SU-DHL-6 (cell line): ENCODE measurements around the gene LRRC25.
"Not testable (repeated sequence)": the region's sequence is repeated elsewhere in the genome, so short reads cannot be mapped to it uniquely, and the experiment has no call there.

Source experiments
- H2AFZ ChIP-seq: fragments of 200-600 bp; sonication (generic); 2 replicates; pipeline ENCODE4 v1.6.1; 2014; ENCODE audit warnings: low read depth, mild to moderate bottlenecking, moderate library complexity, mixed read lengths, antibody characterized with exemption, low read length; ENCODE audit not compliant: severe bottlenecking
- H3F3A ChIP-seq: fragments of 200-600 bp; shearing (Covaris generic); 2 replicates; pipeline ENCODE4 v1.6.0; 2016; ENCODE audit warnings: antibody characterized with exemption, mild to moderate bottlenecking; ENCODE audit not compliant: insufficient read depth
- H3K27ac ChIP-seq: fragments of 200-600 bp; sonication (generic); 2 replicates; pipeline ENCODE4 v1.5.1; 2016; ENCODE audit warnings: low read depth, mild to moderate bottlenecking, low read length, moderate library complexity, mixed read lengths
- H3K27me3 ChIP-seq: fragments of 200-600 bp; sonication (generic), shearing (Covaris generic); 2 replicates; pipeline ENCODE4 v1.6.0; 2014; ENCODE audit warnings: mild to moderate bottlenecking, low read length
- H3K36me3 ChIP-seq: fragments of 200-600 bp; sonication (generic); 2 replicates; pipeline ENCODE4 v1.6.1; 2014; ENCODE audit warnings: mild to moderate bottlenecking, low read length, mixed read lengths
- H3K4me2 ChIP-seq: fragments of 300-600, 200-600 bp; shearing (Covaris generic), sonication (generic); 2 replicates; pipeline ENCODE4 v1.6.0; 2014; ENCODE audit warnings: low read length, low read depth, mild to moderate bottlenecking; ENCODE audit not compliant: poor library complexity, severe bottlenecking
- H3K4me3 ChIP-seq: fragments of 200-600 bp; sonication (generic); 2 replicates; pipeline ENCODE4 v1.5.1; 2014; ENCODE audit warnings: antibody characterized with exemption, low read length, mild to moderate bottlenecking, mixed read lengths; ENCODE audit not compliant: insufficient read depth, poor library complexity, severe bottlenecking
- H3K79me2 ChIP-seq: fragments of 200-600 bp; sonication (generic); 2 replicates; pipeline ENCODE4 v1.6.1; 2014; ENCODE audit warnings: mild to moderate bottlenecking, low read length, moderate library complexity; ENCODE audit not compliant: insufficient read depth
- H3K9ac ChIP-seq: fragments of 200-600 bp; sonication (generic); 2 replicates; pipeline ENCODE4 v1.7.0; 2014; ENCODE audit warnings: mild to moderate bottlenecking, low read length
- H3K9me2 ChIP-seq: fragments of 200-600 bp; sonication (generic); replicated peaks from 2 replicates; pipeline ENCODE4 v1.6.1; 2014; ENCODE audit warnings: low read length; ENCODE audit not compliant: insufficient read depth
- H3K9me3 ChIP-seq: fragments of 200-600 bp; sonication (generic); 2 replicates; pipeline ENCODE4 v1.6.1; 2014; ENCODE audit warnings: low read length, mixed read lengths; ENCODE audit not compliant: insufficient read depth
- H4K20me1 ChIP-seq: fragments of 200-600 bp; sonication (generic); 2 replicates; pipeline ENCODE4 v1.6.1; 2014; ENCODE audit warnings: low read depth, mild to moderate bottlenecking, antibody characterized with exemption, low read length, moderate library complexity, mixed read lengths
- CTCF ChIP-seq: fragments of 200-600 bp; sonication (generic); IDR thresholded peaks from one replicate; pipeline ENCODE4 v1.5.1; 2017; ENCODE audit warnings: antibody characterized with exemption, mild to moderate bottlenecking, low read length, moderate library complexity; ENCODE audit not compliant: insufficient read depth, poor library complexity, severe bottlenecking
- EZH2phosphoT487 ChIP-seq: fragments of 200-600 bp; sonication (generic), shearing (Covaris generic); conservative IDR thresholded peaks from 2 replicates; pipeline ENCODE4 v1.6.1; 2018; ENCODE audit warnings: mild to moderate bottlenecking, antibody characterized with exemption, low read length, moderate library complexity, mixed read lengths

Gene LRRC25

GRCh38 chr19:18385675-18386542 lies 11.5 kb downstream of the LRRC25 start, which contains the start of gene GDF15:
TSS of gene GDF15 (plus strand) at chr19:18386158. CDS start at chr19:18386190, 32 bp downstream.
- Histone ChIP-seq H3K79me2 (no peaks in the 10 kb centered on the region), H3F3A (no peaks in the 10 kb centered on the region), H3K27ac (no peak within 1 kb of the TSS), H3K9me2 (no peaks in the 10 kb centered on the region), H3K27me3 (no peaks in the 10 kb centered on the region), H3K4me3 (no peak within 1 kb of the TSS), H2AFZ (no peak within 1 kb of the TSS), H3K36me3 (no peaks in the 10 kb centered on the region), H3K4me2 (no peak within 1 kb of the TSS), H4K20me1 (no peaks in the 10 kb centered on the region), H3K9ac (no peak within 1 kb of the TSS), H3K9me3 (no peaks in the 10 kb centered on the region)
- TF ChIP-seq CTCF: peak; percentile 35
- no peak for TF ChIP-seq EZH2phosphoT487

- TF ChIP-seq CTCF (no peak), EZH2phosphoT487 (no peak)
- H2AFZ ChIP-seq: no peak overlapping the region
Observed at GRCh38 chr19:18385359-18385674, 12.1 kb downstream of the LRRC25 start.

GRCh38 chr19:18384775-18385174 lies 12.6 kb downstream of the LRRC25 start:
- H3K27ac ChIP-seq: no peak overlapping the region
- no peaks in the 10 kb centered on the region for H3K9me2 ChIP-seq
- no peak overlapping the region for H3K4me2 ChIP-seq

More at GRCh38 chr19:18385359-18385674, 12.1 kb downstream of the LRRC25 start:
- Histone ChIP-seq H4K20me1 (no peaks in the 10 kb centered on the region), H3K36me3 (no peaks in the 10 kb centered on the region), H3K79me2 (no peaks in the 10 kb centered on the region), H3K9ac (no peak overlapping the region), H3K27ac (no peak overlapping the region), H3K9me2 (no peaks in the 10 kb centered on the region), H3K4me3 (no peak overlapping the region), H3K9me3 (no peaks in the 10 kb centered on the region), H3K27me3 (no peaks in the 10 kb centered on the region), H3K4me2 (no peak overlapping the region), H3F3A (no peaks in the 10 kb centered on the region)

GRCh38 chr19:18383622-18384021 lies 13.8 kb downstream of the LRRC25 start:
- H3K9me3 ChIP-seq, H3K27ac ChIP-seq, H3K79me2 ChIP-seq, H3K9ac ChIP-seq, H3K4me2 ChIP-seq, H3K9me2 ChIP-seq, H4K20me1 ChIP-seq, H3F3A ChIP-seq, H3K36me3 ChIP-seq, H3K4me3 ChIP-seq, H2AFZ ChIP-seq, H3K27me3 ChIP-seq: not testable (repeated sequence)

More at GRCh38 chr19:18384775-18385174, 12.6 kb downstream of the LRRC25 start:
- Histone ChIP-seq H3K9ac (no peak overlapping the region), H3K9me3 (no peaks in the 10 kb centered on the region), H3K79me2 (no peaks in the 10 kb centered on the region), H2AFZ (no peak overlapping the region), H3K27me3 (no peaks in the 10 kb centered on the region), H3K36me3 (no peaks in the 10 kb centered on the region), H4K20me1 (no peaks in the 10 kb centered on the region), H3K4me3 (no peak overlapping the region), H3F3A (no peaks in the 10 kb centered on the region)
- TF ChIP-seq EZH2phosphoT487: no peak
- no peak for TF ChIP-seq CTCF
